Duodenal mucosa (tissue), 2 donors: ENCODE measurements around the gene FUT4.

ENCODE experiments used
- H3K27ac ChIP-seq: one replicate; pipeline ENCODE4 v1.7.0; 2013; ENCODE audit warnings: low read depth, low read length
- H3K27me3 ChIP-seq, 2 donors: one replicate each; pipeline ENCODE4 v1.7.0; 2013; ENCODE audit warnings: low read length in 2 of 2, control low read depth in 1 of 2; ENCODE audit not compliant: insufficient read depth in 2 of 2, control insufficient read depth in 1 of 2
- H3K36me3 ChIP-seq, 2 donors: one replicate each; pipeline ENCODE4 v1.7.0; 2013; ENCODE audit warnings: low read length in 2 of 2, control low read depth in 1 of 2; ENCODE audit not compliant: insufficient read depth in 2 of 2, control insufficient read depth in 1 of 2
- H3K4me1 ChIP-seq, 2 donors: one replicate each; pipeline ENCODE4 v1.7.0; 2013; ENCODE audit warnings: low read length in 2 of 2, control low read depth in 1 of 2; ENCODE audit not compliant: insufficient read depth in 2 of 2, control insufficient read depth in 1 of 2
- H3K4me3 ChIP-seq, 2 donors: one replicate each; pipeline ENCODE4 v1.7.0; 2013; ENCODE audit warnings: low read length in 2 of 2, low read depth in 1 of 2
- H3K9ac ChIP-seq, 2 donors: one replicate each; pipeline ENCODE4 v1.7.0; 2013; ENCODE audit warnings: low read length in 2 of 2, low read depth in 1 of 2
- H3K9me3 ChIP-seq, 2 donors: one replicate each; pipeline ENCODE4 v1.7.0; 2013; ENCODE audit warnings: low read length in 2 of 2, control low read depth in 1 of 2; ENCODE audit not compliant: control insufficient read depth in 1 of 2

Gene FUT4

GRCh38 chr11:94533206-94533605 lies 10.5 kb upstream of the FUT4 start:
- Histone ChIP-seq H3K27me3 (no peaks in the 10 kb centered on the region), H3K27ac (no peak overlapping the region), H3K9me3 (no peaks in the 10 kb centered on the region), H3K4me3 (no peak overlapping the region), H3K4me1 (peaks cover 13 to 25% of the 10 kb centered on the region in 2 donors), H3K9ac (no peak overlapping the region), H3K36me3 (no peaks in the 10 kb centered on the region)

- Histone ChIP-seq H3K36me3 (no peaks in the 10 kb centered on the region), H3K4me3 (no peak overlapping the region), H3K9ac (no peak overlapping the region), H3K9me3 (no peaks in the 10 kb centered on the region), H3K27me3 (no peaks in the 10 kb centered on the region), H3K27ac (no peak overlapping the region), H3K4me1 (peaks cover 16 to 25% of the 10 kb centered on the region in 2 donors)
Observed at GRCh38 chr11:94533696-94534630, 9.8 kb upstream of the FUT4 start.

- Histone ChIP-seq H3K27me3 (no peaks in the 10 kb centered on the region), H3K4me1 (peaks cover 25 to 32% of the 10 kb centered on the region in 2 donors), H3K27ac (no peak overlapping the region), H3K4me3 (peak overlapping the region in 1 of 2 donors; percentile 4), H3K9ac (no peak overlapping the region), H3K9me3 (no peaks in the 10 kb centered on the region), H3K36me3 (no peaks in the 10 kb centered on the region)
Observed at GRCh38 chr11:94536386-94536785, 7.3 kb upstream of the FUT4 start.

DNA sequence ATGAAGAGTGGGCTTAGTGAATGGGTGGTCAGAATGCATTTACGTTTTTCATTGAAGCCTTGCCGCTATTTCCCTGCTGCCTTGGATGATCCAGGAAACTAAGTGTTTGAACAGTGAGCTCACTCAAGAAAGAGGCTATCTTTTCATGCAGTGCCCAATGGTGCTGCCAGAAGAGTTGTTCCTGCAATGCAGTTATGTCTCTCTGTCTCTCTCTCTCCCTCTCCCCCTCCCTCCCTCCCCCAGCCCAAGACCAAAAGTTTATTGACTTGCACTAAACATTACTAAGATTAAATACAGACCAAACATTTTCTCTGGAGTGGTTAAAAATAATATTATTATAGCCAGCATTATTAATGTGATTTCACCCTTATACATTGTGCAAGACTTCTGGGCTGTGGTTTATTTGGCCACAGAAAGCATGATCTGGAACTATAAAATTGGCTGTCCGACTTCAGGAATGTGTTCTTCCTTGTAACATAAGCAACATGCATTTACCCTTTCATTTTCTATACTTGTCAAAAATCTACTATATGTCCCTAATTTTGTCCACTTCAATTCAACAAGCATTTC lies 6.6 kb upstream of the FUT4 start:
- no peak overlapping the region for H3K4me3 ChIP-seq
- H3K27ac ChIP-seq, result no peak overlapping the region
- H3K4me1 ChIP-seq, result peaks cover 28 to 32% of the 10 kb centered on the region in 2 donors
- no peaks in the 10 kb centered on the region for H3K36me3 ChIP-seq
- no peak overlapping the region for H3K9ac ChIP-seq
- H3K9me3 ChIP-seq, result no peaks in the 10 kb centered on the region
- H3K27me3 ChIP-seq, result no peaks in the 10 kb centered on the region

- Histone ChIP-seq H3K36me3 (no peaks in the 10 kb centered on the region), H3K4me1 (peaks cover 32 to 36% of the 10 kb centered on the region in 2 donors), H3K27me3 (no peaks in the 10 kb centered on the region), H3K9ac (no peak overlapping the region), H3K4me3 (no peak overlapping the region), H3K27ac (no peak overlapping the region), H3K9me3 (no peaks in the 10 kb centered on the region)
Observed at GRCh38 chr11:94539420-94539819, 4.3 kb upstream of the FUT4 start.

GRCh38 chr11:94544646-94545263 lies 1.0 kb downstream of the FUT4 start:
- Histone ChIP-seq H3K4me3 (peak overlapping the region; percentile 71), H3K4me1 (peaks cover 19 to 39% of the 10 kb centered on the region in 2 donors), H3K9ac (peak overlapping the region; percentile 69 to 84)

GRCh38 chr11:94545264-94546161 lies 1.8 kb downstream of the FUT4 start:
- H3K36me3 ChIP-seq, result peaks cover 0 to 4% of the 10 kb centered on the region in 2 donors
- no peaks in the 10 kb centered on the region for H3K27me3 ChIP-seq
- peaks cover 23 to 36% of the 10 kb centered on the region in 2 donors for H3K4me1 ChIP-seq
- peak overlapping the region; percentile 98 for H3K27ac ChIP-seq
- H3K4me3 ChIP-seq, result peak overlapping the region; percentile 71
- H3K9ac ChIP-seq, result peak overlapping the region; percentile 69 to 84
- H3K9me3 ChIP-seq, result no peaks in the 10 kb centered on the region

More at GRCh38 chr11:94544646-94545263, 1.0 kb downstream of the FUT4 start:
- peak overlapping the region; percentile 98 for H3K27ac ChIP-seq
- H3K27me3 ChIP-seq, result no peaks in the 10 kb centered on the region
- peaks cover 0 to 4% of the 10 kb centered on the region in 2 donors for H3K36me3 ChIP-seq
- no peaks in the 10 kb centered on the region for H3K9me3 ChIP-seq

DNA sequence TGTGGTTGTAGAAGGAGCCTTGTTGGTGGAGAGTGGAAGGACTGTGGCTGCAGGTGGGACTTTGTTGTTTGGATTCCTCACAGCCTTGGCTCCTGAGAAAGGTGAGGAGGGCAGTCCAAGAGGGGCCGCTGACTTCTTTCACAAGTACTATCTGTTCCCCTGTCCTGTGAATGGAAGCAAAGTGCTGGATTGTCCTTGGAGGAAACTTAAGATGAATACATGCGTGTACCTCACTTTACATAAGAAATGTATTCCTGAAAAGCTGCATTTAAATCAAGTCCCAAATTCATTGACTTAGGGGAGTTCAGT lies 2.4 kb downstream of the FUT4 start:
- no peaks in the 10 kb centered on the region for H3K9me3 ChIP-seq
- peaks cover 27 to 38% of the 10 kb centered on the region in 2 donors for H3K4me1 ChIP-seq
- no peak overlapping the region for H3K27ac ChIP-seq
- peak overlapping the region; percentile 71 for H3K4me3 ChIP-seq
- H3K9ac ChIP-seq, result peak overlapping the region; percentile 69 to 84
- H3K27me3 ChIP-seq, result no peaks in the 10 kb centered on the region
- H3K36me3 ChIP-seq, result peaks cover 0 to 4% of the 10 kb centered on the region in 2 donors

DNA sequence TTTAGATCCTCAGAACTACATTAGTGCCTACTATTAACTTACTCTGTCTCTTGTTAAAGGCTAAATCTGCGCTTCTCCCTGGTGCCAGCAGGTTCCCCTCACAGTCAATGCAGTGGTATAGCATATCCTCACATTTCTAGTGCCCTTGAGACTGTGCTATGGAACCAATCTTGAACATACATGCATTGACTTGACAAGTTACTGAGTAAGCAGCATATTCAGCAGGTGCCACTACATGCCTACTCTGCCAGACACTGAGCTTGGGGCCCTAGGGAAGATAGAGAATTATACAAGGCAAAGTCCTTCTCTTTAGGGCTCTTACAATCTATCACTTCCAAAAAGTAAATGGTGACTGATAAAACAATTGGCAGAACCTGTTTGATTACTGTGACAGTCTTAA lies 3.2 kb downstream of the FUT4 start:
- Histone ChIP-seq H3K27me3 (no peaks in the 10 kb centered on the region), H3K4me1 (peaks cover 27 to 34% of the 10 kb centered on the region in 2 donors), H3K27ac (no peak overlapping the region), H3K9me3 (no peaks in the 10 kb centered on the region), H3K36me3 (peaks cover 0 to 4% of the 10 kb centered on the region in 2 donors), H3K9ac (peak overlapping the region; percentile 69 to 84), H3K4me3 (peak overlapping the region; percentile 71)
